ENCODE results near the gene PRKCE.
"Not testable (repeated sequence)": the region's sequence is repeated elsewhere in the genome, so short reads cannot be mapped to it uniquely, and the experiment has no call there.

PRKCE gene

GRCh38 chr2:46216213-46216612 lies 564.7 kb downstream of the PRKCE start:
- no peak for DNase-seq (ENCODE audit: low read depth in 2 of 2)

GRCh38 chr2:46223514-46223913 lies 572.0 kb downstream of the PRKCE start:
- DNase-seq (ENCODE audit: low read depth in 2 of 2), result not testable (repeated sequence)

- no peak for DNase-seq (ENCODE audit: low read depth in 2 of 2)
Measured at GRCh38 chr2:46225150-46225625, 573.7 kb downstream of the PRKCE start.

- DNase-seq (ENCODE audit: low read depth in 2 of 2), result no peak
Measured at GRCh38 chr2:46225730-46226129, 574.3 kb downstream of the PRKCE start.

- no peak for DNase-seq (ENCODE audit: low read depth in 2 of 2)
Measured at GRCh38 chr2:46226620-46227019, 575.1 kb downstream of the PRKCE start.

GRCh38 chr2:46227022-46227421 lies 575.5 kb downstream of the PRKCE start:
- no peak for DNase-seq (ENCODE audit: low read depth in 2 of 2)

- DNase-seq (ENCODE audit: low read depth in 2 of 2), result no peak
Measured at GRCh38 chr2:46227674-46228289, 576.3 kb downstream of the PRKCE start.

GRCh38 chr2:46229134-46230063 lies 577.9 kb downstream of the PRKCE start:
- peak in 1 of 2 donors; percentile 20 for DNase-seq (ENCODE audit: low read depth in 2 of 2)

GRCh38 chr2:46230115-46230571 lies 578.7 kb downstream of the PRKCE start:
- DNase-seq (ENCODE audit: low read depth in 2 of 2), result no peak

- no peak for DNase-seq (ENCODE audit: low read depth in 2 of 2)
Measured at GRCh38 chr2:46230677-46231425, 579.4 kb downstream of the PRKCE start.

GRCh38 chr2:46231721-46232120 lies 580.2 kb downstream of the PRKCE start:
- no peak for DNase-seq (ENCODE audit: low read depth in 2 of 2)

GRCh38 chr2:46232860-46233259 lies 581.4 kb downstream of the PRKCE start:
- no peak for DNase-seq (ENCODE audit: low read depth in 2 of 2)

- DNase-seq (ENCODE audit: low read depth in 2 of 2), result no peak
Measured at GRCh38 chr2:46236006-46236875, 584.8 kb downstream of the PRKCE start.

GRCh38 chr2:46236876-46237859 lies 585.7 kb downstream of the PRKCE start:
- no peak for DNase-seq (ENCODE audit: low read depth in 2 of 2)
